ENCODE measurements around the gene ZNF490. TPM values are rescaled to one million over a fixed set of nuclear protein-coding genes. Genes with fewer than 3 reads are reported as not detected.
A peak's percentile ranks its signal among the peaks of the same experiment; 100 is the strongest.

ZNF490 gene
- total and polyA plus RNA-seq, 5 donors from 2014 or later: 4.7 to 11.3 (median 6.5) TPM

DNA sequence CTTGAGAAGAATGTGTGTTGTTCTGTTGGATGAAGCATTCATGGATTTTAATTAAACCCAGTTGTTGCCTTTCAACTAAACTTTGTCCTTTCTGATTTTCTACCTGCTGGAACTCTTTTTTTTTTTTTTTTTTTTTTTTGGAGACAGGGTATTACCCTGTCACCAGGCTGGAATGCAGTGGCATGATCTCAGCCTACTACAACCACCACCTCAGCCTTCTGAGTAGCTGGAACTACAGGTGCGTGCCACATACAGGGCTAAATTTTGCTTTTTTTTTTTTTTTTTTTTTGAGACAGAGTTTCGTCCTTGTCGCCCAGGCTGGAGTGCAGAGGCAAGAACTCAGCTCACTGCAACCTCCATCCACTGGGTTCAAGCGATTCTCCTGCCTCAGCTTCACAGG, 7.0 kb upstream of the ZNF490 start:
- Histone ChIP-seq H3K4me1 (ENCODE audit: control insufficient read depth, insufficient read depth, low read length, poor library complexity, severe bottlenecking) (peaks cover 28% of the 10 kb centered on the region), H3K4me3 (ENCODE audit: low read depth, low read length) (no peak overlapping the region), H3K27ac (ENCODE audit: insufficient read depth, low read length, poor library complexity, severe bottlenecking) (no peak overlapping the region), H3K36me3 (ENCODE audit: control insufficient read depth, insufficient read depth, low read length) (peaks cover 14% of the 10 kb centered on the region), H3K9me3 (ENCODE audit: control insufficient read depth in 2 of 2, low read length in 2 of 2) (no peaks in the 10 kb centered on the region), H3K27me3 (ENCODE audit: control insufficient read depth, insufficient read depth, low read length) (no peaks in the 10 kb centered on the region)
- Mint-ChIP-seq H3K4me1 (peaks cover 12 to 56% (median 29%) of the 10 kb centered on the region in 4 donors), H3K9me3 (peaks cover 0 to 2% (median 0%) of the 10 kb centered on the region in 7 donors), H3K4me3 (no peak overlapping the region), H3K27me3 (no peaks in the 10 kb centered on the region), H3K27ac (peak overlapping the region in 1 of 3 donors; percentile 9), H3K36me3 (peaks cover 8% of the 10 kb centered on the region)
- DNase-seq (no peak), ATAC-seq (ENCODE audit: low read depth in 2 of 2) (no peak)

GRCh38 chr19:12611361-12611699, 717 bp upstream of the ZNF490 start:
- peaks cover 51% of the 10 kb centered on the region for H3K4me1 ChIP-seq (ENCODE audit: control insufficient read depth, insufficient read depth, low read length, poor library complexity, severe bottlenecking)
- no peaks in the 10 kb centered on the region for H3K9me3 ChIP-seq (ENCODE audit: control insufficient read depth in 2 of 2, low read length in 2 of 2)
- H3K9me3 Mint-ChIP-seq: peaks cover 0 to 2% (median 0%) of the 10 kb centered on the region in 7 donors
- peak overlapping the region; percentile 99 for H3K4me3 ChIP-seq (ENCODE audit: low read depth, low read length)
- H3K27ac Mint-ChIP-seq: peak overlapping the region; percentile 40 to 100 (median 100)
- H3K27ac ChIP-seq (ENCODE audit: insufficient read depth, low read length, poor library complexity, severe bottlenecking): peak overlapping the region; percentile 92
- peaks cover 10% of the 10 kb centered on the region for H3K36me3 Mint-ChIP-seq
- peaks cover 13% of the 10 kb centered on the region for H3K36me3 ChIP-seq (ENCODE audit: control insufficient read depth, insufficient read depth, low read length)
- no peaks in the 10 kb centered on the region for H3K27me3 ChIP-seq (ENCODE audit: control insufficient read depth, insufficient read depth, low read length)
- peaks cover 19 to 55% (median 36%) of the 10 kb centered on the region in 4 donors for H3K4me1 Mint-ChIP-seq
- no peaks in the 10 kb centered on the region for H3K27me3 Mint-ChIP-seq
- ATAC-seq (ENCODE audit: low read depth in 2 of 2) (no peak), DNase-seq (no peak)
- H3K4me3 Mint-ChIP-seq: peak overlapping the region; percentile 98 to 100 (median 100)

GRCh38 chr19:12607631-12608030, 3.0 kb downstream of the ZNF490 start:
- no peak overlapping the region for H3K27ac Mint-ChIP-seq
- H3K36me3 Mint-ChIP-seq: peaks cover 5% of the 10 kb centered on the region
- no peaks in the 10 kb centered on the region for H3K27me3 ChIP-seq (ENCODE audit: control insufficient read depth, insufficient read depth, low read length)
- H3K4me3 Mint-ChIP-seq: no peak overlapping the region
- no peaks in the 10 kb centered on the region for H3K27me3 Mint-ChIP-seq
- peaks cover 7 to 44% (median 23%) of the 10 kb centered on the region in 4 donors for H3K4me1 Mint-ChIP-seq
- peaks cover 36% of the 10 kb centered on the region for H3K4me1 ChIP-seq (ENCODE audit: control insufficient read depth, insufficient read depth, low read length, poor library complexity, severe bottlenecking)
- no peaks in the 10 kb centered on the region for H3K9me3 Mint-ChIP-seq
- peaks cover 12% of the 10 kb centered on the region for H3K36me3 ChIP-seq (ENCODE audit: control insufficient read depth, insufficient read depth, low read length)
- no peak overlapping the region for H3K27ac ChIP-seq (ENCODE audit: insufficient read depth, low read length, poor library complexity, severe bottlenecking)
- ATAC-seq (ENCODE audit: low read depth in 2 of 2) (no peak), DNase-seq (no peak)
- H3K9me3 ChIP-seq (ENCODE audit: control insufficient read depth in 2 of 2, low read length in 2 of 2): no peaks in the 10 kb centered on the region
- no peak overlapping the region for H3K4me3 ChIP-seq (ENCODE audit: low read depth, low read length)

DNA sequence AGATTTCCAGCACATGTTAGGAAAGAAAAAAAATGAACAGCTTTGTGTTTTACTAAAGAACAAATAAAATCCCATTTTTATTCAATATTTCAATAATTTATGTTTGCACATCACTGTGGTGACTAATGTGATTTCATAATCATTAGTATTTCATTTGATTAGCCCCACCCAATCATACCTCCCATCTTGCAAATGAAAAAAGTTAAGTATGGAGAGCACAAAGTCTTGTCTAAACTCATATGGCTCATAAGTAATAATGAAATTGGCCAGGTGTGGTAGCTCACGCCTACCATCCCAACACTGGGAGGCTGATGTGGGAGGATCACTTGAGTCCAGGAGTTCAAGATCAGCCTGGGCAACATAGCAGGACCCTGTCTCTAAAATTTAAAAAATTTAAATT, 3.8 kb downstream of the ZNF490 start:
- Histone ChIP-seq H3K4me3 (ENCODE audit: low read depth, low read length) (no peak overlapping the region), H3K27me3 (ENCODE audit: control insufficient read depth, insufficient read depth, low read length) (no peaks in the 10 kb centered on the region), H3K9me3 (ENCODE audit: control insufficient read depth in 2 of 2, low read length in 2 of 2) (no peaks in the 10 kb centered on the region), H3K4me1 (ENCODE audit: control insufficient read depth, insufficient read depth, low read length, poor library complexity, severe bottlenecking) (peaks cover 28% of the 10 kb centered on the region), H3K36me3 (ENCODE audit: control insufficient read depth, insufficient read depth, low read length) (peaks cover 13% of the 10 kb centered on the region), H3K27ac (ENCODE audit: insufficient read depth, low read length, poor library complexity, severe bottlenecking) (no peak overlapping the region)
- no peaks in the 10 kb centered on the region for H3K9me3 Mint-ChIP-seq
- no peak overlapping the region for H3K4me3 Mint-ChIP-seq
- no peak overlapping the region for H3K27ac Mint-ChIP-seq
- no peaks in the 10 kb centered on the region for H3K27me3 Mint-ChIP-seq
- H3K36me3 Mint-ChIP-seq: peaks cover 5% of the 10 kb centered on the region
- no peak for DNase-seq
- H3K4me1 Mint-ChIP-seq: peaks cover 7 to 40% (median 21%) of the 10 kb centered on the region in 4 donors
- ATAC-seq (ENCODE audit: low read depth in 2 of 2): no peak

DNA sequence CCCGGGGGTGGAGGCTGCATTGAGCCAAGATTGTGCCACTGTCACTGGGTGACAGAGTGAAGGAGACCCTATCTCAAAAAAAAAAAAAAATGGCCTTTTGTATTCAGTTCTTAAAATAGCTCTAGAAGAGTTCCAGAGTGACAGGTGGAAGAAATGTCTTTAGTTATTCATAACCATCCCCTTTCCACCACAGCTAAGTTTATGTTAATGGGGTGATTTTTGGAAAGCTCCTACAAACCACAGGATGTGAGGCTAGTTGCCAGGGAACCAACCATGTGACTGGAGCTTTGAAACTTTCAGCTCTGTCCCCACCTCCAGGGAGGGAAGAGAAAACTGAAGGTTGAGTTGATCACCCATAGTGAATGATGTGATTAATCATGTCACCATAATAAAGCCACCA, 6.9 kb downstream of the ZNF490 start:
- peak; percentile 66 to 74 for ATAC-seq (ENCODE audit: low read depth in 2 of 2)
- peaks cover 11% of the 10 kb centered on the region for H3K4me1 ChIP-seq (ENCODE audit: control insufficient read depth, insufficient read depth, low read length, poor library complexity, severe bottlenecking)
- no peaks in the 10 kb centered on the region for H3K9me3 ChIP-seq (ENCODE audit: control insufficient read depth in 2 of 2, low read length in 2 of 2)
- H3K27me3 Mint-ChIP-seq: no peaks in the 10 kb centered on the region
- peaks cover 0 to 22% (median 7%) of the 10 kb centered on the region in 4 donors for H3K4me1 Mint-ChIP-seq
- peaks cover 10% of the 10 kb centered on the region for H3K36me3 Mint-ChIP-seq
- H3K4me3 ChIP-seq (ENCODE audit: low read depth, low read length): no peak overlapping the region
- peak overlapping the region in 1 of 3 donors; percentile 78 for H3K27ac Mint-ChIP-seq
- DNase-seq: peak; percentile 10 to 71 (median 43)
- H3K4me3 Mint-ChIP-seq: peak overlapping the region in 3 of 4 donors; percentile 13 to 80 (median 32)
- H3K9me3 Mint-ChIP-seq: no peaks in the 10 kb centered on the region
- no peaks in the 10 kb centered on the region for H3K27me3 ChIP-seq (ENCODE audit: control insufficient read depth, insufficient read depth, low read length)
- peak overlapping the region; percentile 6 for H3K27ac ChIP-seq (ENCODE audit: insufficient read depth, low read length, poor library complexity, severe bottlenecking)
- peaks cover 18% of the 10 kb centered on the region for H3K36me3 ChIP-seq (ENCODE audit: control insufficient read depth, insufficient read depth, low read length)

DNA sequence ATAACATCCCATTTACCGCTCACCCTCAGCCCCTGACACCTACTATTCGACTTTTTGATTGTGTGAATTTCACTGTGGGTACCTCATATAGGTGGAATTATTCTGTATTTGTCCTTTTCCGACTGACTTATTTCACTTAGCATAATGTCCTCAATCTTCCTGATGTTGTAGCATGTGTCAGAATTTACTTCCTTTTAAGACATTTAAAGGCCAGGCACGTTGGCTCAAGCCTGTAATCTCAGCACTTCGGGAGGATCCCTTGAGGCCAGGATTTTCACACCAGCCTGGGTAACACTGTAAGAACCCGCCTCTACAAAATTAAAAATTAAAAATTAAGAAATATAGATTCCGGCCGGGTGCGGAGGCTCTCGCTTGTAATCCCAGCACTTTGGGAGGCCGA, 13.0 kb downstream of the ZNF490 start:
- peaks cover 0 to 3% (median 0%) of the 10 kb centered on the region in 4 donors for H3K4me1 Mint-ChIP-seq
- no peaks in the 10 kb centered on the region for H3K9me3 ChIP-seq (ENCODE audit: control insufficient read depth in 2 of 2, low read length in 2 of 2)

DNA sequence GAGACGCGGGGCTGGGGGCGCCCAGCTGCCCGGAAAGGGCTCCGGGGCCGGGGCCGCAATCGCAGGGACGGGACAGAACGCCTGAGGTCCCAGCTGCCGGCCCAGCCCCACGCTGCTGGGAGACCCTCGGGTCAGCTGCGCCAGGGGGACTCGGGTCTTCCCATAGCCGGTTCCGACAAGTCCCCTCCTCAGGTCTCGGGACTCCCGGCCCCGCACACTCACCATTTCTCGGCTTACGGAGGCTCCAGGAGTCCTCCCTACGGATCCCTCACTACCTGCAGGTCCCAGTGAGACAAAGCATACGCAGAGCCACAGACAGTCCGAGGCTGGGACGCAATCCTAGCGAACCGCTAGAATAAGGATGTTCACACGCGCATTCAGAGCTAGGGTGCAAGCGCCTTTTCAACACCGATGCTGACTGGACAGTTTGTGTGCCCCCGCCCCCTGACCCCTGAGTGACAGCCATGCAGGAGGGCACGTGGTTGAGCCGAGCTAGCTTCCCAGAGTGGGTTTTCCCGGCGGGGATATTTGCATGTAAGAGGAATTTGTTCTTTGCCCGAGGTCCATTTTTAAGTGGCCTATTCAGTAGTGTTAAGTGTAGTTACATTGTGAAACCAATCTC, 13.6 kb downstream of the ZNF490 start:
- no peaks in the 10 kb centered on the region for H3K9me3 ChIP-seq (ENCODE audit: control insufficient read depth in 2 of 2, low read length in 2 of 2)
- H3K27me3 Mint-ChIP-seq: no peaks in the 10 kb centered on the region
- DNase-seq (no peak), ATAC-seq (ENCODE audit: low read depth in 2 of 2) (no peak)
- peaks cover 0 to 1% (median 0%) of the 10 kb centered on the region in 7 donors for H3K9me3 Mint-ChIP-seq
- no peaks in the 10 kb centered on the region for H3K27me3 ChIP-seq (ENCODE audit: control insufficient read depth, insufficient read depth, low read length)
- no peak overlapping the region for H3K4me3 Mint-ChIP-seq
- H3K27ac Mint-ChIP-seq: no peak overlapping the region
- H3K36me3 ChIP-seq (ENCODE audit: control insufficient read depth, insufficient read depth, low read length): peaks cover 7% of the 10 kb centered on the region
- H3K4me3 ChIP-seq (ENCODE audit: low read depth, low read length): no peak overlapping the region
- no peak overlapping the region for H3K27ac ChIP-seq (ENCODE audit: insufficient read depth, low read length, poor library complexity, severe bottlenecking)
- H3K36me3 Mint-ChIP-seq: peaks cover 27% of the 10 kb centered on the region
- H3K4me1 Mint-ChIP-seq: peaks cover 0 to 4% (median 0%) of the 10 kb centered on the region in 4 donors
- H3K4me1 ChIP-seq (ENCODE audit: control insufficient read depth, insufficient read depth, low read length, poor library complexity, severe bottlenecking): no peaks in the 10 kb centered on the region

More for the DNA sequence above, 13.0 kb downstream of the ZNF490 start:
- H3K27me3 ChIP-seq (ENCODE audit: control insufficient read depth, insufficient read depth, low read length): no peaks in the 10 kb centered on the region
- peaks cover 23% of the 10 kb centered on the region for H3K36me3 Mint-ChIP-seq
- no peaks in the 10 kb centered on the region for H3K4me1 ChIP-seq (ENCODE audit: control insufficient read depth, insufficient read depth, low read length, poor library complexity, severe bottlenecking)
- no peak for ATAC-seq (ENCODE audit: low read depth in 2 of 2)
- no peak overlapping the region for H3K27ac ChIP-seq (ENCODE audit: insufficient read depth, low read length, poor library complexity, severe bottlenecking)
- H3K4me3 Mint-ChIP-seq: no peak overlapping the region
- H3K9me3 Mint-ChIP-seq: no peaks in the 10 kb centered on the region
- no peak for DNase-seq
- peaks cover 8% of the 10 kb centered on the region for H3K36me3 ChIP-seq (ENCODE audit: control insufficient read depth, insufficient read depth, low read length)
- H3K27me3 Mint-ChIP-seq: no peaks in the 10 kb centered on the region
- no peak overlapping the region for H3K4me3 ChIP-seq (ENCODE audit: low read depth, low read length)
- peak overlapping the region in 1 of 3 donors; percentile 84 for H3K27ac Mint-ChIP-seq

- no peak overlapping the region for H3K27ac ChIP-seq (ENCODE audit: insufficient read depth, low read length, poor library complexity, severe bottlenecking)
- peaks cover 7% of the 10 kb centered on the region for H3K36me3 ChIP-seq (ENCODE audit: control insufficient read depth, insufficient read depth, low read length)
- Mint-ChIP-seq H3K27ac (no peak overlapping the region), H3K9me3 (peaks cover 0 to 1% (median 0%) of the 10 kb centered on the region in 7 donors), H3K36me3 (peaks cover 28% of the 10 kb centered on the region), H3K27me3 (no peaks in the 10 kb centered on the region), H3K4me1 (peaks cover 0 to 7% (median 0%) of the 10 kb centered on the region in 4 donors), H3K4me3 (no peak overlapping the region)
- no peak overlapping the region for H3K4me3 ChIP-seq (ENCODE audit: low read depth, low read length)
- DNase-seq: no peak
- no peaks in the 10 kb centered on the region for H3K27me3 ChIP-seq (ENCODE audit: control insufficient read depth, insufficient read depth, low read length)
- no peaks in the 10 kb centered on the region for H3K4me1 ChIP-seq (ENCODE audit: control insufficient read depth, insufficient read depth, low read length, poor library complexity, severe bottlenecking)
- H3K9me3 ChIP-seq (ENCODE audit: control insufficient read depth in 2 of 2, low read length in 2 of 2): no peaks in the 10 kb centered on the region
- ATAC-seq (ENCODE audit: low read depth in 2 of 2): no peak
Measured at GRCh38 chr19:12596485-12596884, 14.1 kb downstream of the ZNF490 start.

Measured in CD4-positive, CD25-positive, alpha-beta regulatory T cell (primary cell).